HG03064 (cell line): ENCODE measurements around the gene NFIA.

Experiments used
- ATAC-seq: cut with Tn5 transposase; IDR thresholded peaks from one replicate; pipeline ENCODE4 v1.9.1; 2021; ENCODE audit warnings: low read depth; ENCODE audit not compliant: unreplicated experiment

NFIA gene

GRCh38 chr1:61344696-61345095 is 262.3 kb downstream of the NFIA start:
- no peak for ATAC-seq

GRCh38 chr1:61348025-61348665 is 265.8 kb downstream of the NFIA start:
- no peak for ATAC-seq

- no peak for ATAC-seq
These were observed 270.6 kb downstream of the NFIA start for GRCh38 chr1:61352845-61353435.

GRCh38 chr1:61353797-61354406 is 271.5 kb downstream of the NFIA start:
- no peak for ATAC-seq

- no peak for ATAC-seq
These were observed 273.7 kb downstream of the NFIA start for GRCh38 chr1:61356016-61356415.

- ATAC-seq: no peak
These were observed 274.6 kb downstream of the NFIA start for GRCh38 chr1:61356995-61357394.

- ATAC-seq: no peak
These were observed 275.2 kb downstream of the NFIA start for GRCh38 chr1:61357539-61357938.

GRCh38 chr1:61358770-61359455 is 276.6 kb downstream of the NFIA start:
- ATAC-seq: no peak

- ATAC-seq: no peak
These were observed 279.6 kb downstream of the NFIA start for GRCh38 chr1:61361931-61362330.

- no peak for ATAC-seq
These were observed 280.0 kb downstream of the NFIA start for GRCh38 chr1:61362351-61362750.

- ATAC-seq: no peak
These were observed 286.0 kb downstream of the NFIA start for GRCh38 chr1:61368366-61368765.

- ATAC-seq: no peak
These were observed 286.5 kb downstream of the NFIA start for GRCh38 chr1:61368876-61369275.

GRCh38 chr1:61370177-61370912 is 288.0 kb downstream of the NFIA start:
- ATAC-seq: no peak

GRCh38 chr1:61370913-61371279 is 288.5 kb downstream of the NFIA start:
- ATAC-seq: no peak

- no peak for ATAC-seq
These were observed 290.6 kb downstream of the NFIA start for GRCh38 chr1:61372944-61373343.

GRCh38 chr1:61374156-61374555 is 291.8 kb downstream of the NFIA start:
- ATAC-seq: no peak

GRCh38 chr1:61375082-61375880 is 292.9 kb downstream of the NFIA start:
- no peak for ATAC-seq

- ATAC-seq: no peak
These were observed 293.8 kb downstream of the NFIA start for GRCh38 chr1:61376151-61376550.

- ATAC-seq: no peak
These were observed 295.0 kb downstream of the NFIA start for GRCh38 chr1:61377242-61377958.
